NCI-H128 (cell line): ENCODE data around the gene ZFPM1.

Experiments used
- DNase-seq: peaks from one replicate; lab custom pipeline; 2025; ENCODE audit not compliant: unreplicated experiment; lab: John Stamatoyannopoulos, UW

ZFPM1 gene

DNA sequence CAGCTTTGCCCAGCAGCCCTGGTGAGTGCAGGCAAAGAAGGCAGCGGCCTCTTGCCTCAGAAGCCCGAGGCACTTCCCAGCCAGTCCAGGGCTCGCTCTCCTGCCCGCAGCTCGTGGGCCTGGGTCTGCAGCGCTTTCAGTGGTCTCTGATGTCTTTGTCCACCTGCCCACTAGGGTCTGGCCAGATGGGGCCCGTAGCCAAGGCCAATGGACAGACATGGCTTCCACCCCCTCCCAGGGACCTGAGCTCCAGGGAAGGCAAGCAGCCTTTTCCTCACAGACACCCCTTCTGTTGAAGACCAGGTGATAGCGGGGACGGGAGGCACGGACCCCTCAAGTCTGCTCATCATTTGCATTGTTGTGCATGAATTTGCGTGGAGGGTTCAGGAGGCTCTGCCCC, 83.4 kb downstream of the ZFPM1 start:
- DNase-seq = no peak

DNA sequence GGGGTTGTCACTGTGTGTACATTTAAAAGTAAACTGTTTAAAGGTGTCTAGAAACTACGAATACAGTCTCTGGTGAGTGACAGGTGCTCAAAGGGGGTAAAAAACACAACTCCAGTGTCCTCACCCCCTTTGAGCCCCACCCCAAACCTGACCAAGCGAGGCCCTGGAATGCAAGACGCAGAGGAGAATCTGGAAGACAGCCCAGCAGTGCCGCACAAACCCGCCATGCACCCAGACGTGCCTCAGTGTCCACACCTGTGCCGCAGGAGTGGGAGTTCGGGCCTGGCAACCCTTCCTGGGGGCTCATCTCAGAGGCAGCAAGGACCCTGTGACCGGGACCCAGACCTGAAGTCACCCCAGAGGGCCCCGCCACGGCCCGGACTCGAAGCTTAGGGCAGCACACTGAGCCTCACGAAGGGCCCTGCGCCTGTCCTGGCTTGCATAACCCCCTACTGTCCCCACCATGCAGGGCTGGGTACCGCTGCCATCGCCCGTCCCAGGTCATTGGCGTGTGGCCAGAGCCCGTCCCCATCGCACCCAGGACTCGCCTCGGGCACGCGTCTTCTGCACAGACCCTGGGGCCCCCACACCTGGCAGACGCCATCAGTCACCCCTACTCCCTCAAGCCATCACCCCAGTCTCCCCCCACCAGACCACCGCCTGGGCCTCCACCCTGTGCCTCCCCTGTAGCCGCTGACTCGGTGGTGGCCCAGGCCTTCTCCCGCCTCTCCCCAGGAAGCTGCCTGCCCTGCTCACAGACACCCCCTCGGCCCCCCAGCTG, 84.1 kb downstream of the ZFPM1 start:
- DNase-seq = no peak

DNA sequence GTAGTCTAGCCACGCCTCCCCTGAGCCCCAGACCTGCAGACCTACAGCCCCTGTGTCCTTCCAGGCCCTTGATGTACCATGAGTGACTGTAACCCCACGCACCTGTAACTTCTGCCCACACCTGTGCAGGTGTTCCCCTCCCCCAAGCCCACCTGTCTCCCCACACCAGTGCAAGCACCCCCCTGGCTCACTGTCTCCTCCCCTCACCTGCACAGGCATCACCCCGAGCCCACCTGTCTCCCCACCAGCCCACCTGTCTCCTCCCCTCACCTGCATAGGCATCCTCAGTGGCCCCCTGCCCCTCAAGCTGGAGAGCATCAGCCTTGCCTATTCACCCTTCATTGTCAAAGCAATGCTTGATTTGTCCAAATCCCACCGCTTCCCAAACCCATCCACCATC, 84.8 kb downstream of the ZFPM1 start:
- no peak for DNase-seq

DNA sequence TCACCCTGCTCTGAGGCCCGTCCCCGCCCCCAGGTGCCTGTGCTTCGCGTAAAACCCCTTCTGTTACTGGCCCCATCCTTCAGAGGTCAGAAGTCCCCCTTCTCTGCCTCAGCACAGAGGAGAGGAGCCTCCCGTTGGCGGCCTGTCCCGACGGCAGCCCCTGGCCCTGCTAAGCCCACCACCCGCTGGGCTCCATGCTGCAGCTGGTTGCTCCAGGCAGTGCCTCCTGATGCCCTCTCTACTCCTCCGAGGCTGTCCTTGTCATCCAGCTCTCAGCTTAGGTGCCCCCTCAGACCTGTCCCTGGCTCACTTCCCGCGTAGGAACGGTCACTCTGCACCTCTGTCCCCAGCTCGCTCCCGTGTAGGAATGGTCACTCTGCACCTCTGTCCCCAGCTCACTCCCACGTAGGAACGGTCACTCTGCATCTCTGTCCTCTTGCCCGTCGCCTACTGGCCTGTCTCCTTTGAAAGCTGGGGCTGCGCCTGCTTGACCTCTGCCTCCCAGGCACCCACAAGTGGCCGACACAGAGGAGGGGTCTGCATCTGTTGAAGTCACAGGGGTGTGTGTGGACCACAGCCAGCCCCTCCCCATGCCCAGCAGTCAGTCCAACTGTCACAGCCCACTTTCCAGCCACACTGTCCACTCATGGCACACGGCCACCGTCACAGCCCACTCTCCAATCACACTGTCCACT, 85.4 kb downstream of the ZFPM1 start:
- no peak for DNase-seq

DNA sequence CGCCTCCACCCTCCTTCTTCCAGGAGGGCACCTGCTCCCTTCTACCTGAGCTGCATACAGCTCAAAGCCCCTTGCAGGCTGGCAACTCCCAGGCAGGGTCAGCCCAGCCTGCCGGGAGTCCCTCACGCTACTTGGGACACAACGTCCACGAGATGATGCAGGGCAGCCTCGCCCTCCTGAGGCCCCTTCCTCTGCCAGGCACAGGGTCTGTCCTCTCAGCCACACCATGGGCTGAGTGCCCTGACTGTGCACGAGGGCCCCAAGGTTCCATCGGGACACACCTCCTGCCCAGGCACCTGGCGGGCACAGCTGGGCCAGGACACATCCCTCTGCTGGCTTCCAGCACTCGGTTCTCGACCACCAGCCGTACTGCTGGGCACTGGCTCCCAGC, 86.2 kb downstream of the ZFPM1 start:
- DNase-seq = no peak

DNA sequence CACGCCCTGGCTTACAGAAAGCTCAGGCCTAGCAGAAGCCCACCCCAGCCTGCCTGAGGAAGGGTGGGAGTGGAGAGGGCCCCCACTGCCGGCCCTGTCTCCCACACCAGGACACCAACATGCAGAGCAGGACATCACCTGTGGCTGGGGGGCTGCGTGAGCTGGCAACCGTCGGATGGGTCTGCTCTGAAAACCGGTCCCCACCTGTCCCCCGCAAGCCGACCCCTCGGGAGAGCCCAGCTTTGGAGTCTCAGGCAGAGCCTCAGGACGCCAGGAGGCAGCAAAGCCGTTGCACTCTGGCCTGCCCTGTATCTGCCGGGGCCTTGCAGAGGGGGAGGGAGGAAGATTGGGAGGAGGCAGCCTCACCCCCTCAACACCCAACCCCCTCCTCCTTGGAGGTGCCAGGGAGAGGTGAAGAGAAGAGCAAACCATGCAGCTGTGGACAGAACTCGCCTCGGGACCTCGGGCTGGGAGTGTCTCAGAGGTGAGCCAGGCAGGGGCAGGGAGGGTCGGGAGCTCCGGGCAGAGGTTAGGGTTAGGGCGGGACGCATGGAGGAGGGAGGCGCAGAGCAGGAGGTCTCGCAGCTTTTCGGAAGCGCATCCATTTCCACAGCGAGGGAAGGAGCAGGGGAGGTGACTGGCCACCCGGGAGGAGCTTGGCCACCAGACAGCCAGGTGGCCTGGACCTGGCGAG, 86.7 kb downstream of the ZFPM1 start:
- DNase-seq = no peak

DNA sequence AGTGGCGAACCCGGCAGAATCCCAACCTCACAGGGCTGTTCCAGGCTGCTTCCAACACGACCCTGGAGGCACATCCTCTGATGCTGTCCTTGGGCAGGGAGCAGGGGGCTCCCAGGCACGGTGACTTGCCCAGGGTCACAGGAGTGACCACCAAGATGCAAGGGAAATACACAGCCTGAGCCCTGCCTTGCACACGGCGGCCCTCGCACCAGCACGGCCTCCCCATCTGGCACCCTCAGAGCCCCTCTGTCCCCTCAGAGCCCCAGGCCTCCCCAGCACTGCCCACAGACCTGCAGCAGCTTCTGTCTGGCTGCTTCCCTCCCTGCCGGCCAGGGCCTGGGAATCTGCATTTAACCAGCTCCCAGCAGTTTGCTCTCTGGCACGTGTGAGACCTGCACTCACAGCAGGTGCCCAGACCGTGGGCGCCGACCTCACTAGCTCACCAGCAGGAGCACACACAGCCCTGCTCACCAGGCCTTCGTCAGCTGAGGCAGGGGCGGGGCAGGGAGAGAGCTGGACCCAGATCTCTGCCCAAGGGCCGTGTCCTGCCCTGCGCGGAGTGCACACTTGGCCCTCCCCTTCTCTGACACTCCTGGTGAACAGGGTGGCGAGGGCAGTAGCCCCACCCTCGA, 87.4 kb downstream of the ZFPM1 start:
- DNase-seq = no peak

DNA sequence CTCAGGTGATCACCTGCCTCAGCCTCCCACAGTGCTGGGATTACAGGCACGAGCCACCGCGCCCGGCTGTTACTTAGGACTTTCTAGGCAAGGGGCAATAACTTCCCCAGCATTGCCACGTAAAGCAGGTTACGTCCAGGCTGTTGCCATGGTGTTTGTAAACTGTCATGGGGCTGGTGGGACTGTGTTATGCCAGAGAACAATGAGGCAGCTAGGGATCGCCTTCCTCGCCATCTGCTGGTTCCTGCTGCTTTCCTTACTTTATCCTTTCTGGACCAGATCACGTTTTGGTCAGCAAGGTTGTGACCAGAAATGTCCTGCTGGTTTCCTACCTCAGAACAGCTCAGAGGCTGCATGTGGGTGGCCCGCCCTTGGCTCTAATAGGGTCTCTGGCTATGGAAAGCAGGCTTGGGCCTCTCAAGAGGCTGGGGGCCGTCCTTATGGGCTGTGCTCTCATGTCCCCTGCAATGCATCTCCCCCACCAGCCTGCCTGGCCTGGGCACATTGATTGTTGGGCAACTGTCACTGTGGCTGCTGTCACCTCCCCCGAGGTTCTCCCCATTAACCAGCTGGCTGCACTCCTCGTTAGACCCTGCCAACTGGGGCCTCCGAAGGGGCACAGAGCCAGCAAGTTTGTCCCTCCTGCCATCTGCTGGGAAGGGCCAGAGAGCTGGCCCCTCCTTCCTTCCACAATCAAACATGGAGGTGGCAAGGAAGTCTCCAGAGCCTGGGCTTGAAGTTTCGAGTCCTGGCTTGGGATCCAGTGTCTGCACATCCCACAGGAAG, 88.9 kb downstream of the ZFPM1 start:
- DNase-seq = no peak

DNA sequence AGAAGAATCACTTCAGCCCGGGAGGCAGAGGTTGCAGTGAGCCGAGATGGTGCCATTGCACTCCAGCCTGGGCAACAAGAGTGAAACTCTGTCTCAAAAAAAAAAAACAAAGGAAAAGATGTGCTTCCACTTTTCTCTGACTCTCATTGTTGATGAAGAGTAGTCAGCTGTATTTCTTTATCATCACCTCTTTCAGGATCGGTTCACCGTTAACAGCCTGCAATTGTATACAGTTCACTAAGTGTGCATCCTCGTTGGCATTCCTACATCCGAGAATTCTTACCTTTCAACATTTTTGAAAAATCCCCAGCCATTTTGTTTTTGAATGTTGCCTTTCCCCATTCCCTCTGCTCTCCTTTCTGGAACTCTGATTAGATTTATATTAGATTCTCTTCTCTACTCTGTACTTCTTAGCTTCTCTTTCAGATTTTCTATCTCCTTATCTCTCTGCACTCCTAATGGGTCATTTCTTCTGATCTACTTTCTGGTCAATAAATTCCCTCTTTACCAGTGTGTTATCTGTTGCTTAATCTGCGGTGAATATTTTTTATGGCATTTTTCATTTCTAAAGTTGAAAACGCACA, 90.2 kb downstream of the ZFPM1 start:
- DNase-seq = no peak

DNA sequence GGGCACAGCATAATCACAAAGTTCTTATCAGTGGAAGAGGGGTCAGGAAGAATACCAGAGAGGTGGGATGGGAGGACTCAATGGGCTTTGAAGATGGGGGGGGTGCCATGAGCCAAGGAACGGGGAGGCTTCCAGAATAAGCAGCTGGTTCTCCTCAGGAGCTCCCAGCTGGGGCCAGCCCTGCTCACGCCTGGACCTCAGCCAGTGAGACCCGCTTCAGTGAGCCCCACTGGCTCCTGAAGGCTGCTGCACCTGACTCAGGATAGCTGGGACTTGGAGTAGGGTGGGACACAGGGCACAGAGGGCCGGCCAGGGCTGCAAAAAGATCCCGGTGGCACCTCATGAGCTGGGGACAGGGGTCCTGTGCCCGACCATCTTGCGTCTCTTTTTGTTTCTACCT, 92.7 kb downstream of the ZFPM1 start:
- DNase-seq = no peak

DNA sequence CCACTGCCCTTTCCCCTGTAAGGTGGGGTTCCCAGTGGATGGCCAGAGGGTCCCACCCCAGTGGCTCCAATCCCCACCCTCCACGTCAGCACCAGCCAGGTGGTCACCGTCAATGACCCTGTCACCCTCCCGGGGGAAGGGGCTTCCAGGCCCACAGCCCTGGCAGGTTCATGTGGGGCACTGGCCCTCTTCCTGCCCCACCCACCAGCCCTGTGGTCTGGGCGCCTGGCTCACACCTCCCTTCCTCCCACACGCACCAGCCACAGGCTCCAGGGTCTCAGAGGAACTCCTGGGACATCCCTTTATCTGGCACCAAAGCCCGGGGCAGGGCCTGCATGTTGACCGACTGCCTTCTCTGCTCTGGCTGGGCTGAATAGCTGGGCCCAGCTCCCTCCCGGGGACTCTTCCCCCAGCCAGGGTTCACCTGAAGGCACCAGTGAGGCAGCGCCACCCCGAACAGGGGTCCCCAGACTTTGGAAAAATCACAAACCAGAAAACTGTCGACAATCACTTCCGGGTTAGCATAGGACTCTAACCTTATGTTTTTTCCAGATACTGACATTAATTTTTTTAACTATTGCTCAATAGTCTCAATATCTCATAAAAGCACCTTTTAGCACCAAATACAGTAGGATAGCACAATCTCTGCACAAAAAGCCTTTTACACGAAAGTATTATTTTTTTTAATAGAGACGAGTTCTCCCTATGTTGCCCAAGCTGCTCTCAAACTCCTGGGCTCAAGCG, 95.2 kb downstream of the ZFPM1 start:
- DNase-seq = no peak

DNA sequence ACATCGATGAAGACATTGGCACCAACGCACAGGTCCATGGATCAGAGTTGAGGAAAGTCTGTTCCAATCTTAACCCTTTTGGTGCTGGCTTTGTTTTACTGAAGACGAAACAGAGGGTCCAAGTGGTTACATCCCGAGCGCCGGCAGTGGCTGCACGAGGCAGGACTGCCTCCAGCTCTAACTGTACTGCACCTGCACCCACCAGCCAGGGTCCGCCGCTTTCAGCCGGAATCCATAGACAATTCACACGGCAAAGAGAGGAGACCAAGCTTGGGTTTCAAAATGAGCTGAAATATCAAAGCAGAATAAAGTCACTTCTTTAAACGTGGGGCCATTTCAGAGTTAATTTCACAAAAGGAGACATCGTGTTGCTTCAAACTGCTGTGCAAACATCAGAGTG, 95.9 kb downstream of the ZFPM1 start:
- DNase-seq = no peak

DNA sequence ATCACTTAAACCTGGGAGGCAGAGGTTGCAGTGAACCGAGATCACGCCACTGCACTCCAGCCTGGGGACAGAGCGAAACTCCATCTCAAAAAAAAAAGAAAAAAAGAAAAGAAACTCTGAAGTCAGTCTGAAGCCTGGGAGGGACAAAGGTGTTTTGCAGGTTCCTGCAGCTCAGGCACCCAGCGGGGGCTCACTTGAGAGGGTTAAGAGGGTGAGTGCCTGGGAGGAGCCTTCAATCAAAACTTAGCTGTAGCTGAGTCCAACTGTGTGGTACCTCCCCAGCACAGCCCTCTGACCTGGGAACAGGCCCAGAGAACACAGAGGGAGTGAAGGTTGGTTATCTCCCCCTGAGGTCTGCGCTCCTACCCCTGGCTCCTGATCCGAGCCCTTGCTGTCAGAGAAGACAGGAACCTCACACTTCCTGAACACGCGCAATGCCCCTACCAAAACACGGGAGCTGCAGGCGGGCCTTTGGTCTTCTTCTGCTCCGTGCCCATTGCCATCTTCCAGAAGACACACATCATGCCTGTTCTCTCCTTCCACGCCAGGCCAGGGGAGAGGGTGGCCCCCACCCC, 96.7 kb downstream of the ZFPM1 start:
- DNase-seq = peak; percentile 1

DNA sequence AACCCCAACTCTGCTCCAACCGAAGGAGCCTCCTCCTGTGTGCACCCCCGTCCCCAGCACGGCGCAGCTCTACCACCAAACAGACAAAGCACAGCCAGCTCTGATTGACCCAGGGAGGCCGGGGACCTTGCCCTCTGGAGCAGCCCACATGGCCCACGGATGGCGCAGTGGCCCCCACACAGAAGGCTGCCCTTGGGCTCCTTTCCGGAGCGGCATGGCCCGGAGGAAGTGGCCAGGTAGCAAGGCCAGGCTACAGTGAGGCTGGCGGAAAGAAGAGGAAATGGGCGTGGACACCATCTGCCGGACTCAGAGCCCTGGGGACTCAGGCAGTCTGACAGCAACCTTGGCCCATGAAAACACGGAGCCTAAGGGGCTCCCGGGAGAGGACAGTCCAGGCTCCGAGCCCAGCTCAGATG, 97.2 kb downstream of the ZFPM1 start:
- DNase-seq = no peak

DNA sequence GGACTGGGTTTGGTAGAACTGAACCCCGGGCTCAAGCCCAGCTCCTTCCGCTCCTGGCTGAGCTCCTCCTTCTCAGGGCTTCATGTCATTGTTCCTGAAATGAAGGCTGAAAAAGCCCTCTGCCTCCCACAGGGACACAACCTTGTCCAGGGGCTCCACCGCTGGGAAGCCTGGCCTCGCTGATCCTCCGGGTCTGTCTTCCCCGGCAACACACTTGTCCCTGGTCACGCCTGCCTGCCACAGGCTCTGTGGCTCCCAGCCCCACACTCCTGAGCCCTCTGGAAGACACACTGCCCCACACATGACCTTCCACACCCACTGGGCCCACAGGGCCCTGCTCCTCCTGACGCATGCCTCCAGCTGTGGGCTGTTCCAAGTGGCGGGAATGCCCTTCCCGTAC, 99.1 kb downstream of the ZFPM1 start:
- no peak for DNase-seq

DNA sequence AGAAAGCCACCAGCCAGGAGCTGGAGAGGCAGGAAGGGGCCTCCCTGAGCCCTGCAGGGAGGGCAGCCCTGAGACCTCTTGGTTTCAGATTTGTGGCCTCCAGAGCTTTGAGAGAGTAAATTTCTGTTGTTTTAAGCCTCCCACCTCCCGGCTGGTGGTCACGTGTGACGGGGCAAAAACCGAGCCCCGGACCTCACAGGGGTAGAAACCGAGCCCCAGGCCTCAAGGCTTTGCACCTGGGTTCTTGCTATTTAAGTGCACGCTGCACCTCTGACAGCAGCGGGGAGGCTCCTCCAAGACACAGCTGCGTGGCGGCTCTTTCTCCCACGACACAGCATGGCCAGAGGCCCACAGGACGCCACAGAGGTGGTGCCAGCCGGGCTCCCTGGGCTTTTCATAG, 99.7 kb downstream of the ZFPM1 start:
- DNase-seq = no peak

DNA sequence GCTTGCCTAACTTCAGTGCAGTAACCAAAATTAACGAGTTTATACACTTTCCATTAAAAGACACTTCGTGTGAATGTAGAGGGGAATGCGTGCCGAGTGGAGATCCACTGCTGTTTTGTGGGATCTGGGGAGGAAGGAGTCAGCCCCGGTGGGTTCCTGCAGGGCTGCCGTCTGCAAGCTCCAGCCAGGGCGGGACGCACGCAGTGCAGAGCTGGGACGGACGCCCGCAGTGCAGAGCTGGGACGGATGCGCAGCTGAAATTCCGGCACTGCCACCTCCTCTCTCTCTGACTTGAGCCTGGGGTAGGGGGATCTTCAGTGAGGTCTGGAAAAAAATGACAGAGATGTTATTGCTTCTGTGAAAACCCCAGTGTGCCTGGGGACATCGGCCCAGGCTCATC, 100.7 kb downstream of the ZFPM1 start:
- no peak for DNase-seq

DNA sequence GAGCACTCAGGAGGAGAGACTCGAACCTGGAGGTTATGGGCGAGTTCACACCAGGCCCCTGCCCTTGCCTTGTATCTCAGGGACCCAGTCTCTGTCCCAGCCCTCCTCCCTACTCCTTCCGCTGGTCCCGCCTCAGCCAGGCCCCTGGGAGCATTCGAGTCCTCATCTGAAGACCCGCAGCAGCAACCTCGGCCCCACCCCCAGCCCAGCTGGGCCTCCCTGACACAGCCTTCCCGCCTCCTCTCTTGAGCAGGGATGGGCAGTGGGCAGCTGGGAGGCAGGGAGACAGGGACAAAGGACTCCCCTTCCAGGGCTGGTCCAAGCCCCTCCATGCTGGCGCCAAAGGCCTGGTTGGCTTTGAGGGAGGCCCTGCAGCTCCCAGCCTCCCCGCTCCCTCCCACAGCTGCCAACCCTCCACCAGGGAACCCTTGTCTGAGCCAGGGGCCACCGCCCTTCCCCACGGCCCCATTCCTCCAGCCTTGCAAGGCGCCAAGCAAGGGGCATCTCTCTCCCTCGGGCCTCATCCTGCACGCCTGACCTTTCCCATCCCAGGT, 101.7 kb downstream of the ZFPM1 start:
- DNase-seq = no peak

DNA sequence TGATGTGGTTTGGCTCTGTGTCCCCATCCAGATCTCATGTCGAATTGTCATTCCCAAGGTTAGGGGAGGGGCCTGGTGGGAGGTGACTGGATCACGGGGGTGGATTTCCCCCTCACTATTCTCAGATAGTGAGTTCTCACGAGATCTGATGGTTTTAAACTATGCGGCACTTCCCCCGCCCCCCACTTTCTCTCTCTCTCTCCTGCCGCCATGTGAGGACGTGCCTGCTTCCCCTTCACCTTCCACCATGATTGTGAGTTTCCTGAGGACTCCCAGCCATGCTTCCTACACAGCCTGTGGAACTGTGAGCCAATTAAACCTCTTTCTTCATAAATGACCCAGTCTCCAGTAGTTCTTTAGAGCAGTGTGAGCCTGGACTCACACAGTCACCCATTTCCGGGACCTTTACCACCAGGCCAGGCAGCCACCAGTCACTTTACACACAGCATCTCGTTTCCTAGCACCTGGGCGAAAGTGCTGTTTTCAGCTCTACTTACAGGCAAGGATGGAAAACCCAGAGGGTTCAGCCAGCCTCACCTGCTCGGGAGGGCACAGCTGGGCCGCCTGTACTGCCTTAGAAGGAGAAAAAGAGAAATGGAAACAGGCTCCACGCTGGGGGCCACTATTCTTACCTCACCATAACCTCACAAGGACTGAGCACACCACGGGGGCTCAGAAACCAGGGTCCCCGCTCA, 103.4 kb downstream of the ZFPM1 start:
- DNase-seq = no peak
